HepG2 (cell line): ENCODE results near the gene PCBP4. TPM values are rescaled to one million over a fixed set of nuclear protein-coding genes. Genes with fewer than 3 reads are reported as not detected.

Source experiments
- FOXO4 ChIP-seq: sonication (generic); formaldehyde crosslinking; conservative IDR thresholded peaks from 2 replicates; pipeline ENCODE4 v1.8.1; 2023; ENCODE audit warnings: missing genetic modification reagents
- KLF15 ChIP-seq: sonication (generic); formaldehyde crosslinking; IDR thresholded peaks from 2 replicates; pipeline ENCODE4 v1.8.1; 2023; ENCODE audit warnings: borderline replicate concordance, mild to moderate bottlenecking, inconsistent platforms, missing genetic modification reagents, mixed read lengths
- KLF6 ChIP-seq: IDR thresholded peaks from 2 replicates; pipeline ENCODE4 v1.8.0; 2016; ENCODE audit warnings: missing biosample characterization, missing genetic modification reagents
- MAFG ChIP-seq: sonication (generic); formaldehyde crosslinking; IDR thresholded peaks from 2 replicates; pipeline ENCODE4 v1.5.1; 2020; ENCODE audit warnings: mild to moderate bottlenecking, missing genetic modification reagents
- MIXL1 ChIP-seq: IDR thresholded peaks from 2 replicates; pipeline ENCODE4 v1.6.1; 2016
- RARG ChIP-seq: sonication (generic); formaldehyde crosslinking; IDR thresholded peaks from 2 replicates; pipeline ENCODE4 v1.4.0; 2020; ENCODE audit warnings: low read depth, mild to moderate bottlenecking, missing genetic modification reagents
- REL ChIP-seq: sonication (generic); formaldehyde crosslinking; conservative IDR thresholded peaks from 2 replicates; pipeline ENCODE4 v1.8.0; 2022; ENCODE audit warnings: mild to moderate bottlenecking, missing genetic modification reagents, moderate library complexity
- RELA ChIP-seq: sonication (generic); formaldehyde crosslinking; IDR thresholded peaks from 2 replicates; pipeline ENCODE4 v1.4.0; 2020; ENCODE audit warnings: missing genetic modification reagents
- SNAPC2 ChIP-seq: sonication (generic); formaldehyde crosslinking; IDR thresholded peaks from 2 replicates; pipeline ENCODE4 v1.8.1; 2022; ENCODE audit warnings: mild to moderate bottlenecking, missing genetic modification reagents
- TSC22D2 ChIP-seq: sonication (generic); formaldehyde crosslinking; IDR thresholded peaks from 2 replicates; pipeline ENCODE4 v1.5.1; 2020; ENCODE audit warnings: missing genetic modification reagents, mild to moderate bottlenecking, borderline replicate concordance
- ZBTB20 ChIP-seq: sonication (generic); formaldehyde crosslinking; IDR thresholded peaks from 2 replicates; pipeline ENCODE4 v1.8.1; 2023; ENCODE audit warnings: missing genetic modification reagents, low read depth, mild to moderate bottlenecking, borderline replicate concordance
- ZFYVE20 ChIP-seq: sonication (generic); formaldehyde crosslinking; IDR thresholded peaks from 2 replicates; pipeline ENCODE4 v1.8.0; 2023; ENCODE audit warnings: low read depth, mild to moderate bottlenecking, moderate library complexity, missing genetic modification reagents, borderline replicate concordance
- ZNF264 ChIP-seq: sonication (generic); formaldehyde crosslinking; IDR thresholded peaks from 2 replicates; pipeline ENCODE4 v1.4.0; 2020; ENCODE audit warnings: missing genetic modification reagents
- ZNF414 ChIP-seq: sonication (generic); formaldehyde crosslinking; IDR thresholded peaks from 2 replicates; pipeline ENCODE4 v1.5.0; 2020; ENCODE audit warnings: missing genetic modification reagents
- ZNF552 ChIP-seq: sonication (generic); formaldehyde crosslinking; IDR thresholded peaks from 2 replicates; pipeline ENCODE4 v1.9.0; 2022; ENCODE audit warnings: missing genetic modification reagents, mild to moderate bottlenecking, borderline replicate concordance
- ZNF768 ChIP-seq: sonication (generic); formaldehyde crosslinking; IDR thresholded peaks from 2 replicates; pipeline ENCODE4 v1.4.0; 2020; ENCODE audit warnings: missing genetic modification reagents
- ZNF781 ChIP-seq: sonication (generic); formaldehyde crosslinking; IDR thresholded peaks from 2 replicates; pipeline ENCODE4 v1.5.1; 2020; ENCODE audit warnings: borderline replicate concordance, mild to moderate bottlenecking, missing genetic modification reagents; ENCODE audit errors: not compliant biosample characterization
- ZSCAN21 ChIP-seq: sonication (generic); formaldehyde crosslinking; IDR thresholded peaks from 2 replicates; pipeline ENCODE4 v1.8.0; 2022; ENCODE audit warnings: mild to moderate bottlenecking, missing genetic modification reagents, moderate library complexity, borderline replicate concordance
- polyA plus RNA-seq, 8 experiments: library from polyadenylated mRNA; depleted of rRNA in 3 of 8; stranded (reverse) in 7 of 8; unstranded in 1 of 8; fragments of >200 nt; fragmentation: Illumina TruSeq in 4 of 8; extraction: Trizol in 4 of 8; gene quantifications; 2 replicates each; pipeline versions ENCODE4 v1.2.1 to v1.2.3, GENCODE V29; 2011 to 2016; ENCODE audit warnings: low read depth in 4 of 8, missing spikeins in 1 of 8, mixed read lengths in 1 of 8; ENCODE audit not compliant: insufficient read depth in 1 of 8
- total RNA-seq, 5 experiments: library from RNA; depleted of rRNA; stranded (reverse); fragments of >200 nt; fragmentation: Illumina TruSeq; extraction: Trizol; gene quantifications; 2 replicates each; pipeline ENCODE4 v1.2.3, GENCODE V29; 2016; ENCODE audit warnings: low read depth in 1 of 5
- TF ChIP-seq, protein P1 (sequence below): sonication (generic); formaldehyde crosslinking; IDR thresholded peaks from 2 replicates; pipeline ENCODE4 v1.5.0; 2020; ENCODE audit warnings: missing genetic modification reagents
- TF ChIP-seq, protein P2 (sequence below): sonication (generic); formaldehyde crosslinking; IDR thresholded peaks from 2 replicates; pipeline ENCODE4 v1.8.1; 2022; ENCODE audit warnings: low read depth, mild to moderate bottlenecking, missing genetic modification reagents
- TF ChIP-seq, protein P3 (sequence below), 2 experiments: fragments of 450-650 bp in 1 of 2; sonication (generic) in 1 of 2; formaldehyde crosslinking; IDR thresholded peaks; 2 replicates each; pipeline versions ENCODE4 v1.5.0 to v1.8.0; 2020 to 2022; ENCODE audit warnings: mild to moderate bottlenecking in 1 of 2, missing genetic modification reagents in 1 of 2

Gene PCBP4
- total and polyA plus RNA-seq, 2 of the 13 experiments (the other 11 are each of a cell fraction or from before 2014, with no cell fraction given) = 36.8 to 51.3 TPM

- TF ChIP-seq ZSCAN21 (CRISPR knock-in tag) (peak; percentile 81; the same call in 1 of the 2 replicates), ZNF264 (CRISPR knock-in tag) (peak; percentile 82; the same call in 1 of the 2 replicates), ZFYVE20 (CRISPR knock-in tag) (no peak), TSC22D2 (CRISPR knock-in tag) (peak; percentile 88; the same call in 1 of the 2 replicates), ZNF781 (CRISPR knock-in tag) (peak; percentile 86), KLF15 (CRISPR knock-in tag) (no peak; the same call in 1 of the 2 replicates), ZNF552 (no peak), ZBTB20 (CRISPR knock-in tag) (peak; percentile 65), ZNF414 (peak; percentile 94), KLF6 (peak; percentile 93), FOXO4 (CRISPR knock-in tag) (no peak), REL (CRISPR knock-in tag) (peak; percentile 37; the same call in 1 of the 2 replicates), RELA (CRISPR knock-in tag) (no peak), SNAPC2 (CRISPR knock-in tag) (0 out of 2 replicates have a peak, but pooled peaks have one; percentile 86), MIXL1 (CRISPR knock-in tag) (peak; percentile 92), MAFG (CRISPR knock-in tag) (no peak), ZNF768 (CRISPR knock-in tag) (peak; percentile 82; the same call in 1 of the 2 replicates), RARG (CRISPR knock-in tag) (0 out of 2 replicates have a peak, but pooled peaks have one; percentile 49)
- TF ChIP-seq, protein P1, sequence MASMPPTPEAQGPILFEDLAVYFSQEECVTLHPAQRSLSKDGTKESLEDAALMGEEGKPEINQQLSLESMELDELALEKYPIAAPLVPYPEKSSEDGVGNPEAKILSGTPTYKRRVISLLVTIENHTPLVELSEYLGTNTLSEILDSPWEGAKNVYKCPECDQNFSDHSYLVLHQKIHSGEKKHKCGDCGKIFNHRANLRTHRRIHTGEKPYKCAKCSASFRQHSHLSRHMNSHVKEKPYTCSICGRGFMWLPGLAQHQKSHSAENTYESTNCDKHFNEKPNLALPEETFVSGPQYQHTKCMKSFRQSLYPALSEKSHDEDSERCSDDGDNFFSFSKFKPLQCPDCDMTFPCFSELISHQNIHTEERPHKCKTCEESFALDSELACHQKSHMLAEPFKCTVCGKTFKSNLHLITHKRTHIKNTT (CRISPR knock-in tag) = no peak
- TF ChIP-seq, protein P2, sequence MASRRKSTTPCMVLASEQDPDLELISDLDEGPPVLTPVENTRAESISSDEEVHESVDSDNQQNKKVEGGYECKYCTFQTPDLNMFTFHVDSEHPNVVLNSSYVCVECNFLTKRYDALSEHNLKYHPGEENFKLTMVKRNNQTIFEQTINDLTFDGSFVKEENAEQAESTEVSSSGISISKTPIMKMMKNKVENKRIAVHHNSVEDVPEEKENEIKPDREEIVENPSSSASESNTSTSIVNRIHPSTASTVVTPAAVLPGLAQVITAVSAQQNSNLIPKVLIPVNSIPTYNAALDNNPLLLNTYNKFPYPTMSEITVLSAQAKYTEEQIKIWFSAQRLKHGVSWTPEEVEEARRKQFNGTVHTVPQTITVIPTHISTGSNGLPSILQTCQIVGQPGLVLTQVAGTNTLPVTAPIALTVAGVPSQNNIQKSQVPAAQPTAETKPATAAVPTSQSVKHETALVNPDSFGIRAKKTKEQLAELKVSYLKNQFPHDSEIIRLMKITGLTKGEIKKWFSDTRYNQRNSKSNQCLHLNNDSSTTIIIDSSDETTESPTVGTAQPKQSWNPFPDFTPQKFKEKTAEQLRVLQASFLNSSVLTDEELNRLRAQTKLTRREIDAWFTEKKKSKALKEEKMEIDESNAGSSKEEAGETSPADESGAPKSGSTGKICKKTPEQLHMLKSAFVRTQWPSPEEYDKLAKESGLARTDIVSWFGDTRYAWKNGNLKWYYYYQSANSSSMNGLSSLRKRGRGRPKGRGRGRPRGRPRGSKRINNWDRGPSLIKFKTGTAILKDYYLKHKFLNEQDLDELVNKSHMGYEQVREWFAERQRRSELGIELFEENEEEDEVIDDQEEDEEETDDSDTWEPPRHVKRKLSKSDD (CRISPR knock-in tag) = 0 out of 2 replicates have a peak, but pooled peaks have one; percentile 25
- TF ChIP-seq, protein P3, sequence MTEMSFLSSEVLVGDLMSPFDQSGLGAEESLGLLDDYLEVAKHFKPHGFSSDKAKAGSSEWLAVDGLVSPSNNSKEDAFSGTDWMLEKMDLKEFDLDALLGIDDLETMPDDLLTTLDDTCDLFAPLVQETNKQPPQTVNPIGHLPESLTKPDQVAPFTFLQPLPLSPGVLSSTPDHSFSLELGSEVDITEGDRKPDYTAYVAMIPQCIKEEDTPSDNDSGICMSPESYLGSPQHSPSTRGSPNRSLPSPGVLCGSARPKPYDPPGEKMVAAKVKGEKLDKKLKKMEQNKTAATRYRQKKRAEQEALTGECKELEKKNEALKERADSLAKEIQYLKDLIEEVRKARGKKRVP (CRISPR knock-in tag; IDR thresholded peaks at IDR 0.05) = peak in 1 of 2 experiments; percentile 68; a peak in 1 of 4 replicates
Measured at GRCh38 chr3:51995346-51996163, 28.3 kb upstream of the PCBP4 start, which contains the start of gene RPL29 (continued).
